IPS DF 6.9 (cell line): ENCODE measurements around the gene NTMT1.
A peak's percentile ranks its signal among the peaks of the same experiment; 100 is the strongest.
"Not testable (repeated sequence)": the region's sequence is repeated elsewhere in the genome, so short reads cannot be mapped to it uniquely, and the experiment has no call there.

Experiments used
- DNase-seq: peaks from one replicate; pipeline ENCODE4 v3.0.0-alpha.2; 2013; ENCODE audit warnings: low read depth, low spot score
- H3K27ac ChIP-seq: one replicate; pipeline ENCODE4 v1.5.1; 2013; ENCODE audit warnings: low read length, control low read depth
- H3K27me3 ChIP-seq: 2 replicates; pipeline ENCODE4 v1.6.1; 2013; ENCODE audit warnings: mild to moderate bottlenecking, low read length; ENCODE audit not compliant: control insufficient read depth, insufficient read depth
- H3K36me3 ChIP-seq: 2 replicates; pipeline ENCODE4 v1.6.1; 2013; ENCODE audit warnings: low read length; ENCODE audit not compliant: control insufficient read depth, insufficient read depth
- H3K4me1 ChIP-seq: 2 replicates; pipeline ENCODE4 v1.6.1; 2013; ENCODE audit warnings: low read length; ENCODE audit not compliant: control insufficient read depth, insufficient read depth
- H3K4me3 ChIP-seq: 2 replicates; pipeline ENCODE4 v1.5.1; 2013; ENCODE audit warnings: mild to moderate bottlenecking, low read length
- H3K9me3 ChIP-seq: 2 replicates; pipeline ENCODE4 v1.6.1; 2013; ENCODE audit warnings: low read length, inconsistent platforms; ENCODE audit not compliant: control insufficient read depth, insufficient read depth
- WGBS: extraction: QIAGEN DNeasy Blood & Tissue Kit; methylation state at CpG from one replicate; pipeline ENCODE4 v1.1.7; 2013; ENCODE audit warnings: mixed read lengths, missing lambda C conversion rate; ENCODE audit not compliant: insufficient read length, insufficient coverage; 5-methylcytosine and 5-hydroxymethylcytosine counted together

The NTMT1 gene

GRCh38 chr9:129586245-129586644 is 39.7 kb upstream of the NTMT1 start:
- Histone ChIP-seq H3K4me3 (no peak overlapping the region), H3K36me3 (no peaks in the 10 kb centered on the region), H3K9me3 (no peaks in the 10 kb centered on the region), H3K27me3 (peaks cover 3% of the 10 kb centered on the region), H3K4me1 (no peaks in the 10 kb centered on the region; the same call in 1 of the 2 replicates), H3K27ac (no peak overlapping the region)
- no CpG with 5 or more reads among the region's 1 CpG for WGBS
- DNase-seq = no peak

- no peak overlapping the region for H3K27ac ChIP-seq
- no peak for DNase-seq
- H3K36me3 ChIP-seq = no peaks in the 10 kb centered on the region
- no peaks in the 10 kb centered on the region; the same call in 1 of the 2 replicates for H3K4me1 ChIP-seq
- no peaks in the 10 kb centered on the region for H3K9me3 ChIP-seq
- H3K27me3 ChIP-seq = peaks cover 3% of the 10 kb centered on the region
- WGBS = no CpG with 5 or more reads among the region's 8 CpGs
- no peak overlapping the region for H3K4me3 ChIP-seq
Measured at GRCh38 chr9:129586685-129587084, 39.3 kb upstream of the NTMT1 start.

- no peak for DNase-seq
Measured at GRCh38 chr9:129587487-129588262, 38.3 kb upstream of the NTMT1 start.

GRCh38 chr9:129590466-129590865 is 35.5 kb upstream of the NTMT1 start:
- Histone ChIP-seq H3K9me3 (no peaks in the 10 kb centered on the region), H3K36me3 (no peaks in the 10 kb centered on the region), H3K27ac (no peak overlapping the region), H3K27me3 (peaks cover 3% of the 10 kb centered on the region), H3K4me1 (peaks cover 1% of the 10 kb centered on the region; the same call in 1 of the 2 replicates), H3K4me3 (no peak overlapping the region)
- no peak for DNase-seq
- no CpG with 5 or more reads among the region's 6 CpGs for WGBS

More at GRCh38 chr9:129587487-129588262, 38.3 kb upstream of the NTMT1 start:
- Histone ChIP-seq H3K27me3 (peaks cover 3% of the 10 kb centered on the region), H3K9me3 (no peaks in the 10 kb centered on the region), H3K4me3 (no peak overlapping the region), H3K36me3 (no peaks in the 10 kb centered on the region), H3K4me1 (no peaks in the 10 kb centered on the region; the same call in 1 of the 2 replicates), H3K27ac (no peak overlapping the region)
- no CpG with 5 or more reads among the region's 23 CpGs for WGBS

- H3K4me1 ChIP-seq = peaks cover 4% of the 10 kb centered on the region; the same call in 1 of the 2 replicates
- no CpG with 5 or more reads among the region's 5 CpGs for WGBS
- no peak overlapping the region for H3K4me3 ChIP-seq
Measured at GRCh38 chr9:129591916-129592315, 34.0 kb upstream of the NTMT1 start.

GRCh38 chr9:129592790-129593189 is 33.2 kb upstream of the NTMT1 start:
- WGBS = no CpG with 5 or more reads among the region's 10 CpGs
- H3K4me1 ChIP-seq, H3K36me3 ChIP-seq, H3K9me3 ChIP-seq, H3K27me3 ChIP-seq, DNase-seq, H3K27ac ChIP-seq, H3K4me3 ChIP-seq: not testable (repeated sequence)

More at GRCh38 chr9:129591916-129592315, 34.0 kb upstream of the NTMT1 start:
- no peaks in the 10 kb centered on the region for H3K36me3 ChIP-seq
- no peak overlapping the region for H3K27ac ChIP-seq
- peaks cover 3% of the 10 kb centered on the region for H3K27me3 ChIP-seq
- H3K9me3 ChIP-seq = no peaks in the 10 kb centered on the region
- DNase-seq = no peak

- DNase-seq = no peak
- Histone ChIP-seq H3K4me3 (no peak overlapping the region), H3K9me3 (no peaks in the 10 kb centered on the region), H3K36me3 (no peaks in the 10 kb centered on the region; the same call in 1 of the 2 replicates), H3K4me1 (peaks cover 8% of the 10 kb centered on the region; the same call in 1 of the 2 replicates), H3K27ac (no peak overlapping the region), H3K27me3 (peaks cover 5% of the 10 kb centered on the region)
- WGBS = no CpG with 5 or more reads among the region's 7 CpGs
Measured at GRCh38 chr9:129594632-129595031, 31.3 kb upstream of the NTMT1 start.

- H3K4me3 ChIP-seq = no peak overlapping the region
- no peaks in the 10 kb centered on the region for H3K9me3 ChIP-seq
- no peak overlapping the region for H3K27ac ChIP-seq
- WGBS = no CpG with 5 or more reads among the region's 5 CpGs
- H3K27me3 ChIP-seq = peaks cover 5% of the 10 kb centered on the region
- DNase-seq = no peak
- H3K36me3 ChIP-seq = no peaks in the 10 kb centered on the region; the same call in 1 of the 2 replicates
- H3K4me1 ChIP-seq = peaks cover 8% of the 10 kb centered on the region; the same call in 1 of the 2 replicates
Measured at GRCh38 chr9:129595311-129595741, 30.6 kb upstream of the NTMT1 start.

- peaks cover 1% of the 10 kb centered on the region; the same call in 1 of the 2 replicates for H3K27me3 ChIP-seq
- no peak overlapping the region for H3K27ac ChIP-seq
- no CpG with 5 or more reads among the region's 6 CpGs for WGBS
- no peaks in the 10 kb centered on the region for H3K9me3 ChIP-seq
- H3K36me3 ChIP-seq = no peaks in the 10 kb centered on the region; the same call in 1 of the 2 replicates
- peaks cover 8% of the 10 kb centered on the region; the same call in 1 of the 2 replicates for H3K4me1 ChIP-seq
- no peak for DNase-seq
- peak overlapping the region; percentile 86; the same call in 1 of the 2 replicates for H3K4me3 ChIP-seq
Measured at GRCh38 chr9:129595903-129596540, 29.9 kb upstream of the NTMT1 start.

- peaks cover 8% of the 10 kb centered on the region; the same call in 1 of the 2 replicates for H3K4me1 ChIP-seq
- WGBS = no CpG with 5 or more reads among the region's 33 CpGs
- no peaks in the 10 kb centered on the region; the same call in 1 of the 2 replicates for H3K36me3 ChIP-seq
- no peak for DNase-seq
- H3K4me3 ChIP-seq = peak overlapping the region; percentile 86; the same call in 1 of the 2 replicates
- no peak overlapping the region for H3K27ac ChIP-seq
- H3K9me3 ChIP-seq = no peaks in the 10 kb centered on the region
- peaks cover 1% of the 10 kb centered on the region; the same call in 1 of the 2 replicates for H3K27me3 ChIP-seq
Measured at GRCh38 chr9:129596541-129597331, 29.2 kb upstream of the NTMT1 start.
